ENCODE results near the gene TMEM247. TPM values are rescaled to one million over a fixed set of nuclear protein-coding genes. Genes with fewer than 3 reads are reported as not detected.

TMEM247 gene
- total and polyA plus RNA-seq, 10 of the 15 experiments (the other 5 are each of a cell fraction or from before 2014, with no cell fraction given) = not detected

DNA sequence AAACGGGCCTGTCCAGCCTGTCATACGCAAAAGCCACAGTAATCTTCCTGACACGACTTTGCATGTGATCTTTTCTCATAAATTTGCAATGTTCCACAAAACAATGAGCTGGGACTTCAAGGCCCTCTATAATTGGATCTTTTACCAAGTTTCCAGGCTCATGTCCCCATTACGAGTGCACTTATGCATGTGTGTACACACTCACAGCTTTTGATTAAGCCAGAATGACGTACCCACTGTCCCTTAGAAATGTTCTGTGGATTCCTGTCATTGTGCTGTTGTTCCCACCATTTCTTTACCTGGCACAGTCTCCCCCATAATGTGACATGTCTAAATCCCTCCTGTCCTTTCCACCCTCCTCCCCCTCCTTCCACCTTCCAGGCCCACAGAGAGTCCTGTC, 19.7 kb upstream of the TMEM247 start:
- Histone ChIP-seq H4K20me1 (ENCODE audit: control insufficient read depth, insufficient read depth) (no peaks in the 10 kb centered on the region), H3K4me3 (no peak overlapping the region), H3K36me3 (ENCODE audit: control insufficient read depth in 2 of 2, insufficient read depth in 2 of 2, low read length in 1 of 2) (no peaks in the 10 kb centered on the region), H3K9me3 (replicated peaks; ENCODE audit: control insufficient read depth, insufficient read depth, low read length) (no peaks in the 10 kb centered on the region), H3K4me2 (ENCODE audit: control insufficient read depth, insufficient read depth) (no peak overlapping the region), H3K27ac (ENCODE audit: control insufficient read depth, insufficient read depth) (no peak overlapping the region), H3K9ac (ENCODE audit: control insufficient read depth, insufficient read depth, low read length) (no peak overlapping the region), H3K4me1 (ENCODE audit: control insufficient read depth, insufficient read depth, low read length) (peaks cover 18% of the 10 kb centered on the region), H2AFZ (ENCODE audit: control insufficient read depth, low read depth, low read length) (no peak overlapping the region), H3K79me2 (ENCODE audit: control insufficient read depth, insufficient read depth, low read length) (no peaks in the 10 kb centered on the region), H3K27me3 (replicated peaks in 1 of 2; ENCODE audit: control insufficient read depth in 2 of 2, insufficient read depth in 2 of 2, low read length in 1 of 2) (no peaks in the 10 kb centered on the region; a peak in 1 of 4 replicates)
- WGBS (ENCODE audit: insufficient coverage, insufficient replicate concordance, low lambda C conversion rate, missing lambda C conversion rate) = 34% methylated on average over 5 of the region's 5 CpGs
- in situ Hi-C loops (cut with MboI) = no loop called here
- FAIRE-seq = no peak
- ChIA-PET CTCF (interaction anchor here (0.8 to 5.6 kb wide), 20 partner anchors 19 to 466 kb away, joined by 3 to 61 read pairs (median 4); no protein-coding TSS in a partner anchor), POLR2A (no interaction called here), RAD21 (ENCODE audit: unreplicated experiment) (interaction anchor here (0.7 to 2.1 kb wide), 9 partner anchors 19 to 467 kb away, joined by 3 to 10 read pairs (median 3); no protein-coding TSS in a partner anchor), SMC1A (ENCODE audit: uncharacterized antibody, unreplicated experiment) (interaction anchor here (0.7 to 5.1 kb wide), 17 partner anchors 14 to 467 kb away, joined by 3 to 26 read pairs (median 5); no protein-coding TSS in a partner anchor)
- no peak for ATAC-seq
- no peak for DNase-seq (ENCODE audit: low read depth, low spot score)
- BruUV-seq (replicated peaks) = no TSS peak
- TF ChIP-seq BCL11A (IDR thresholded peaks at IDR 0.05; ENCODE audit: low read depth, low read length) = no peak
- no peak for TF ChIP-seq YBX1 (IDR thresholded peaks at IDR 0.05)
- TF ChIP-seq MTA3 (IDR thresholded peaks at IDR 0.05; ENCODE audit: borderline replicate concordance, low read length) = no peak
- no peak for TF ChIP-seq IKZF1 (conservative IDR thresholded peaks at IDR 0.05)
- no peak for TF ChIP-seq RCOR1 (conservative IDR thresholded peaks at IDR 0.05; ENCODE audit: low read depth, low read length)
- TF ChIP-seq, protein P1, sequence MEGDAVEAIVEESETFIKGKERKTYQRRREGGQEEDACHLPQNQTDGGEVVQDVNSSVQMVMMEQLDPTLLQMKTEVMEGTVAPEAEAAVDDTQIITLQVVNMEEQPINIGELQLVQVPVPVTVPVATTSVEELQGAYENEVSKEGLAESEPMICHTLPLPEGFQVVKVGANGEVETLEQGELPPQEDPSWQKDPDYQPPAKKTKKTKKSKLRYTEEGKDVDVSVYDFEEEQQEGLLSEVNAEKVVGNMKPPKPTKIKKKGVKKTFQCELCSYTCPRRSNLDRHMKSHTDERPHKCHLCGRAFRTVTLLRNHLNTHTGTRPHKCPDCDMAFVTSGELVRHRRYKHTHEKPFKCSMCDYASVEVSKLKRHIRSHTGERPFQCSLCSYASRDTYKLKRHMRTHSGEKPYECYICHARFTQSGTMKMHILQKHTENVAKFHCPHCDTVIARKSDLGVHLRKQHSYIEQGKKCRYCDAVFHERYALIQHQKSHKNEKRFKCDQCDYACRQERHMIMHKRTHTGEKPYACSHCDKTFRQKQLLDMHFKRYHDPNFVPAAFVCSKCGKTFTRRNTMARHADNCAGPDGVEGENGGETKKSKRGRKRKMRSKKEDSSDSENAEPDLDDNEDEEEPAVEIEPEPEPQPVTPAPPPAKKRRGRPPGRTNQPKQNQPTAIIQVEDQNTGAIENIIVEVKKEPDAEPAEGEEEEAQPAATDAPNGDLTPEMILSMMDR (IDR thresholded peaks at IDR 0.05 in 2 of 3, conservative IDR thresholded peaks at IDR 0.05 in 1 of 3; ENCODE audit: control insufficient read depth in 2 of 3, extremely low read depth in 1 of 3, insufficient read depth in 1 of 3, low read depth in 3 of 3, low read length in 3 of 3) = no peak
- TF ChIP-seq, protein P2, sequence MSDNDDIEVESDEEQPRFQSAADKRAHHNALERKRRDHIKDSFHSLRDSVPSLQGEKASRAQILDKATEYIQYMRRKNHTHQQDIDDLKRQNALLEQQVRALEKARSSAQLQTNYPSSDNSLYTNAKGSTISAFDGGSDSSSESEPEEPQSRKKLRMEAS (IDR thresholded peaks at IDR 0.05; ENCODE audit: low read depth, low read length) = no peak
- TF ChIP-seq, protein P3, sequence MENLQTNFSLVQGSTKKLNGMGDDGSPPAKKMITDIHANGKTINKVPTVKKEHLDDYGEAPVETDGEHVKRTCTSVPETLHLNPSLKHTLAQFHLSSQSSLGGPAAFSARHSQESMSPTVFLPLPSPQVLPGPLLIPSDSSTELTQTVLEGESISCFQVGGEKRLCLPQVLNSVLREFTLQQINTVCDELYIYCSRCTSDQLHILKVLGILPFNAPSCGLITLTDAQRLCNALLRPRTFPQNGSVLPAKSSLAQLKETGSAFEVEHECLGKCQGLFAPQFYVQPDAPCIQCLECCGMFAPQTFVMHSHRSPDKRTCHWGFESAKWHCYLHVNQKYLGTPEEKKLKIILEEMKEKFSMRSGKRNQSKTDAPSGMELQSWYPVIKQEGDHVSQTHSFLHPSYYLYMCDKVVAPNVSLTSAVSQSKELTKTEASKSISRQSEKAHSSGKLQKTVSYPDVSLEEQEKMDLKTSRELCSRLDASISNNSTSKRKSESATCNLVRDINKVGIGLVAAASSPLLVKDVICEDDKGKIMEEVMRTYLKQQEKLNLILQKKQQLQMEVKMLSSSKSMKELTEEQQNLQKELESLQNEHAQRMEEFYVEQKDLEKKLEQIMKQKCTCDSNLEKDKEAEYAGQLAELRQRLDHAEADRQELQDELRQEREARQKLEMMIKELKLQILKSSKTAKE (IDR thresholded peaks at IDR 0.05; ENCODE audit: low read depth, poor library complexity, severe bottlenecking) = no peak
- TF ChIP-seq, protein P4, sequence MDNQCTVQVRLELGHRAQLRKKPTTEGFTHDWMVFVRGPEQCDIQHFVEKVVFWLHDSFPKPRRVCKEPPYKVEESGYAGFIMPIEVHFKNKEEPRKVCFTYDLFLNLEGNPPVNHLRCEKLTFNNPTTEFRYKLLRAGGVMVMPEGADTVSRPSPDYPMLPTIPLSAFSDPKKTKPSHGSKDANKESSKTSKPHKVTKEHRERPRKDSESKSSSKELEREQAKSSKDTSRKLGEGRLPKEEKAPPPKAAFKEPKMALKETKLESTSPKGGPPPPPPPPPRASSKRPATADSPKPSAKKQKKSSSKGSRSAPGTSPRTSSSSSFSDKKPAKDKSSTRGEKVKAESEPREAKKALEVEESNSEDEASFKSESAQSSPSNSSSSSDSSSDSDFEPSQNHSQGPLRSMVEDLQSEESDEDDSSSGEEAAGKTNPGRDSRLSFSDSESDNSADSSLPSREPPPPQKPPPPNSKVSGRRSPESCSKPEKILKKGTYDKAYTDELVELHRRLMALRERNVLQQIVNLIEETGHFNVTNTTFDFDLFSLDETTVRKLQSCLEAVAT (IDR thresholded peaks at IDR 0.05) = no peak
- intact Hi-C loops (cut with micrococcal nuclease; ENCODE audit: unreplicated experiment) = loop anchor here (2.0 to 10.0 kb wide), 2 partner anchors 229 to 825 kb away; no protein-coding TSS in a partner anchor

All from GM12878 (cell line).